Panc1 (cell line): ENCODE data around the gene ZFR2.

ENCODE experiments used
- CTCF ChIP-seq: fragments of 450-650 bp; IDR thresholded peaks from 2 replicates; pipeline ENCODE4 v1.5.1; 2017; ENCODE audit warnings: mild to moderate bottlenecking
- POLR2AphosphoS5 ChIP-seq: IDR thresholded peaks from 2 replicates; pipeline ENCODE4 v1.6.1; 2012; ENCODE audit warnings: mild to moderate bottlenecking, low read depth, low read length, moderate library complexity
- TCF7L2 ChIP-seq: IDR thresholded peaks from 2 replicates; pipeline ENCODE4 v1.6.1; 2011; ENCODE audit warnings: mild to moderate bottlenecking, low read depth, low read length, inconsistent platforms

- TF ChIP-seq CTCF = no peak
- no peak for TF ChIP-seq POLR2AphosphoS5
- no peak for TF ChIP-seq TCF7L2
Measured at GRCh38 chr19:3897936-3898335, 29.1 kb upstream of the ZFR2 start.
